ENCODE measurements around the gene MYH9.
A peak's percentile ranks its signal among the peaks of the same experiment; 100 is the strongest.
"Not testable (repeated sequence)": the region's sequence is repeated elsewhere in the genome, so short reads cannot be mapped to it uniquely, and the experiment has no call there.

MYH9 gene

GRCh38 chr22:36413022-36413775, 25.4 kb upstream of the MYH9 start:
- no peak for DNase-seq

GRCh38 chr22:36411589-36412258, 24.0 kb upstream of the MYH9 start:
- DNase-seq = no peak

- no peak for DNase-seq
Observed at GRCh38 chr22:36409911-36410756, 22.4 kb upstream of the MYH9 start.

DNA sequence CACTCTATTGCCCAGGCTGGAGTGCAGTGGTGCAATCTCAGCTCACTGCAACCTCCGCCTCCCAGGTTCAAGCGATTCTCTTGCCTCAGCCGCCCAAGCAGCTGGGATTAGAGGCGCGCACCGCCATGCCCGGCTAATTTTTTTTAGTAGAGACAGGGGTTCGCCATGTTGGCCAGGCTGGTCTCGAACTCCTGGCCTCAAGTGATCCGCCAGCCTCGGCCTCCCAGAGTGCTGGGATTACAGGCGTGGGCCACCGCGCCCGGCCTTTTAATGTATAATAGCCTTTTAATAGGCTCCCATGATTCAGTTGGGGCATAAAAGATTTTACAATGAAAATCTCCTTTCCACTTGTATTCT, 21.8 kb upstream of the MYH9 start:
- not testable (repeated sequence) for DNase-seq

DNA sequence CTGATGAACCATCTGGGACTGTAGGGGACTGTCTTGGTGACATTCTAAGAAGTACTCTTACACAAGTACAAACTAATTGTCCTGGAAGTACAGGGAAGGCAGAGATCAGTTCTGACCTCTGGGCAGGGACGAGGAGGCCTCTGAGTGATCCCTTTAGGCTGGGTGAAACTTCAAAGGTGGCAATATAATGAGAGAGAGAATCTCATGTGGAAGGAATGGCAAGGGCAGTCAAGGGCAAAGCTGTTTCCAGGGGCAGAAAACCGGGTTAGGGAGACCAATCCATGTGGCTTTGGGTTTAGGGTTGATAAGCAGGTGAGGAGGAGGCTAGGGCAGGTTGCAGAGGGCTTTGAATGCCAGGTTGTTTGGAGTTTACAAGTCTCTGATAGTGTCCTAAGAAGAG, 21.3 kb upstream of the MYH9 start:
- no peak for DNase-seq

- DNase-seq = no peak
Observed at GRCh38 chr22:36406721-36407120, 19.0 kb upstream of the MYH9 start.

DNA sequence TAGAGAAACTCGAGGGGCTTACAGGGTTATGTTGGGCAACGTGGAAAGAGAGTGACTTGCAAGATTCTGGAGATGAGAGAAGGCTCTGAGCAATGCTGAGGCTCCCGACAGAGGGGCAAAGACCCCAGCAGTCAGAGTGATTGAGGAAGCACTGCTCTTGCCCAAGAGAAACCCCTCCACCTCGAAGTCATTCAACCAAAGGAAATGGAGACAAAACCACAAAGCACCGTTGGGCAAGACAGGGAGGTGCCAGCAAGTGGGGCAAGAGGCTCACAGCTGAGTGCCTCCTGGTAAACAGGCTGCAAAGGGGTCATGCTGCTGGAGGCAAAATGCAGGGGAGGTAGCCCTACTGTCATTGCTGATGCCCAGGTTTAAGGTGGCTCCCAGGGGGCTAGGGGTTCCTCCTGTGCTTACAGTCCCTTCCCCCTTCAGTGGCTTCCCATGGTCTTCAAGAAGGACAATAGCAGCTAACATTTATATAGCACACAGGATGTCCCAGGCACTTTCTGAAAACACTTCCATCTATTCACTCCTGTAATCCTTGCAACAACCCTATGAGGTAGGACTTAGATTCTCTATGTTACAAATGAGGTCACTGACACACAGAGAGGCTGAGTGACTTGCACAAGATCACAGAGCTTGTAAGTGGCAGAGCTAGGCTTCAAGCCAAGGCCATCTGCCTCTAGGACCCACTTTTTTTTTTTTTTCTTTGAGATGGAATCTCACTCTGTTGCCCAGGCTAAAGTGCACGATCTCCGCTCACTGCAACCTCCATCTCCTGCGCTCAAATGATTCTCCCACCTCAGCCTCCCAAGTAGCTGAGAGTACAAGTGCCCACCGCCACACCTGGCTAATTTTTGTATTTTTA, 18.1 kb upstream of the MYH9 start:
- peak; percentile 83 for DNase-seq

DNA sequence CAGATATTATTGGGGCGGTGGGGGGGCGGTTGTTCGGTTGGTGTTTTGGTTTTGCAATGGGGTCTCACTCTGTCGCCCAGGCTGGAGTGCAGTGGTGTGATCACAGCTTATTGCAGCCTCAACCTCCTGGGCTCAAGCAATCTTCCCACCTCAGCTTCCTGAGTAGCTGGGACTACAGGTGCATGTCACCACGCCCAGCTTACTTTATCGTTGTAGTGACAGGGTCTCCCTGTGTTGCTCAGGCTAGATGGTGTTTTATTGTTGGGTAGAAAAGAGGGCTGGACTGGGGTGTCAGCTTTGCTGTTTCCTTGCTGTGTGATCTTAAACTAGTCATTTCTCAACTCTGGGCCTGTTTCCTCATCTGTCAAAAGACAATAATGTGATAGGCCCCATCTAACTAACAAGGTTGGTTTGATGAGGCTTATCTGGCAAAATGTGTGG, 17.5 kb upstream of the MYH9 start:
- DNase-seq = peak; percentile 56

DNA sequence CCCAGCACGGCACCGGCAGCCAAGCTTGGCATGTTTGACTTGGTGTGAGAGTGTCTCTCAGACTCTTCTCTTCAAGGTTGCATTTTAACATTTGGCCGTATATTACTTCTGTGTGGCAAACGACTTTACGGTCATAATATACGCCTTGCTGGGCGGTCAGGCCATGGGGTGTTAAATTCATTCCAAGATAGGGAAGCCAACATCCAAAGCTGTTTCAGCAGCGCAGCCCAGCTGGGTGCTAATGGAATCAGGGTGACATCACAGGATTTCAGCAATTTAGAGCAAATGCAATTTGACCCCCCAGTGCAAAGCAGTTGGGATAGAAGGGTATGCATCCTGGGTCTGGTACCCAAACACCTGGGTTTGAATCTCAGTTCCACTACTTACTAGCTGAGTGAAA, 16.7 kb upstream of the MYH9 start:
- peak; percentile 27 for DNase-seq

DNA sequence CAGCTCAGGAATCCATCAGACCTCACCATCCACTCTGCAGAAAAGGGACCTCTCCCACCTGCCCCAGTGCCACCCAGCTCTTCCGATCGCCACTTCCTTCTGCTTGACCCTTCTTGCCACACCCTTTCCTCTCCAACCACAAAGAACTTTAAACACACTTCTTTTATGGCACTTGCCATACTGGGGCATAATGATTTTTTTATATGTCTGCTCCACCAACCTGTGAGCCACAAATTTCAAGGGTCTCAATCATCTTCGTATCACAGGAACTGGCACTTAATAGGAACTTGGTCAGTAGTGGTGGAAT, 11.7 kb upstream of the MYH9 start:
- peak; percentile 25 for DNase-seq

DNA sequence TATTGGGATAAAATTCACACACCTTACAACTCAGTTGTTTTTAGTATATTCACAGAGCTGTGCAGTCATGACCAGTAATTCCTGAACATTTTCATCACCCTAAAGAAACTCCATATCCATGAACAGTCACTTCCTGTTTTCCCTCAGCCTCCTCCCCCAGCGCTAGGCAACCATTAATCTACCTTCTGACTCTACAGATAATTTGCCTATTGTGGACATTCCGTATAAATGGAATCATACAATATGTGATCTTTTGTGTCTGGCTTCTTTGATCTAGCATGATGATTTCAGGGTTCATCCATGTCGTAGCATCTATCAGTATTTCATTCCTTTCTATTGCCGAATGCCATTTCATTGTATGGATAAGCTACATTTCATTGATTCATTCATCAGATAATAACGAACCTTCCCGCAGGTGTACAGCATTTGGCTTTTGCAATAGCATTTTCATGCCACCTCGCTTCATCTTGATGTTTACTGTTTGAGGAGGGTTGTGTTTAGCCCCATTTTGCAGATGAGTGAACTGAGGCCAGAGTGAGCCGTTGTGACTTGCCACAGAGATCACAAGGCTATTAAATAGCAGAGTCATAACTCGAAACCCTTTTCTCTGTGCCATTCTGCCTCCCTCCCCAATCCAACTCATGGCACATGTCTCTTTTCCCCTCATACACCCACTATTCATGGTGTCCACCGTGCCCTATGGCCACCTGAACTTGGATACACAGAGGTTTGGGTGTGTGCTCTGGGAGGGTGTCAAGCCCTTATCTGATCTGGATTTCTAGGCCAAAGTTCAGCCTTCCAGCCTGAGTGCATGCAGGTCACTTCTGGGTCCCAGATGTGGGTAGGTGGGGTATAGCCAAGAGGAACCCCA, 11.1 kb upstream of the MYH9 start:
- DNase-seq = no peak

- peak; percentile 34 for DNase-seq
Observed at GRCh38 chr22:36397131-36398093, 9.6 kb upstream of the MYH9 start.

DNA sequence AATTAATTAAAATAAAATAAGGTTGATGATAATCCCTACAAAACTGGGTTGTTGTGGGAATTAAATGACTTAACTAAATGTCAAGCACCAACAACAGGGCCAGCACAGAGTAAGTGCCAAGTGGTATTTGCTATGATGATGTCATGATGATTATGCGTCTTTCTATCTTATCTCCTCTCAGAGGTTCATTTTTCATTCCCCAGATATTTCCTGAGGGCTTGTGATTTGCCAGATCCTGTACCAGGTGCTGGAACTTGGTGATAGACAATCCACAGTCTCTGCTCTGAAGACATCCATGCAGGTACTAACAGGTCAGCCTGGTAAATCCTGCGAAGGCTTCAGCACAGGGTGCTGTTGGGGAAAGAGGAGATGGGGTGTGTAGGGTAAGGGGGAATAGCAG, 8.1 kb upstream of the MYH9 start:
- DNase-seq = no peak

DNA sequence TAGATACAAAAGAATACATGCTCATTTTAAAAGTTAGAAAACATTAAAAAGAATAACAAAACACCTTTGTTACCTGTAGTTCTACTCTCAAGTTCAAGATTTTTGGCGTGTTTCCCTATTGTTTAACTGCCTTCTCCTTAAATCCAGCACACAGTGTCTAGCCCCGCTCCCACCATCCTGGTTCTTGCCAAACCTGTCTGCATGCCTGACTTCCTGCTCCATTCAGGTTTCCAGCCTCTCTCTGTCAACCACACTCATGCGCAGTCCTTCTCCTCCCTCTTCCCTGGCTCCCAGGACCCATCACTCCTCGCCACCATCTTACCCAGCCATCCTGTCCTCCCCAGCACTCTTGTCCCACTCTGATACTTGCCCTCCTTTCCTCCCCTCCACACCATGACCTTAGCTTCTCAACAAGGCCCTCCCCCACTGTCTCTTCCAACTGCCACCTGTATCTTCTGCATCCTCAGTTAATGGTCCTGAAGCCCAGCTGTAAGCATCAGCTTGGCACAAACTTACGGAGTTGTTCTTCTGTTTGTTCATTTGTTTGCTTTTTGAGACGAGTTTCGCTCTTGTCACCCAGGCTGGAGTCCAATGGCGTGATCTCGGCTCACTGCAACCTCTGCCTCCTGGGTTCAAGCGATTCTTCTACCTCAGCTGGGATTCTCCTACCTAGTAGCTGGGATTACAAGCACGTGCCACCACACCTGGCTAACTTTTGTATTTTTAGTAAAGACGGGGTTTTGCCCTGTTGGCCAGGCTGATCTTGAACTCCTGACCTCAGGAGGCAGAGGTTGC, 7.5 kb upstream of the MYH9 start:
- no peak for DNase-seq

GRCh38 chr22:36391638-36392037, 3.9 kb upstream of the MYH9 start:
- no peak for DNase-seq

DNA sequence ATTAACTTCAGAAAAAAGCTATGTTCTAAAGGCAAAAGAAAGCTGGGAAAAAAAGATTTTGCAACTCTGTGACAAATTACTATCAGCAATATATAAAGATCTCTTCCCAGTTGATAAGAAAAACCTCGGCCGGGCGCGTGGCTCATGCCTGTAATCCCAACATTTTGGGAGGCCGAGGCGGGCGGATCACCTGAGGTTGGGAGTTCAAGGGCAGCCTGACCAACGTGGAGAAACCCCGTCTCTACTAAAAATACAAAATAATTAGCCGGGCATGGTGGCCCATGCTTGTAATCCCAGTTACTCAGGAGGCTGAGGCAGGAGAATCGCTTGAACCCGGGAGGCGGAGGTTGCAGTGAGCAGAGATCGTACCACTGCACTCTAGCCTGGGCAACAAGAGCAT, 1.4 kb upstream of the MYH9 start:
- DNase-seq = not testable (repeated sequence)

DNA sequence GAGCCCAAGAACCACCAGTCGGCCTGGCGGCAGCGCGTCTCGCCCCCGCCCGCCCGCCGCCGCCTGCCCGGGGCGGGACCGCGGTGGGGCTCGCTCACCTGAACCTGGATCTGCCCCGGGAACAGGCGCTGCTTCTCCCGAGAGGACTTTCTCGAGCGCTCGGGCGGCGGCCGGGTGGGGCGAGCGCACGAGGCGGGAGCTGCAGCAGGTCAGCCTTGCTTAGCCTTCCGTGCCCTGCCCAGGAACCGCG, 133 bp downstream of the MYH9 start:
- no peak for DNase-seq

GRCh38 chr22:36386900-36387708, 663 bp downstream of the MYH9 start:
- DNase-seq = peak; percentile 90

DNA sequence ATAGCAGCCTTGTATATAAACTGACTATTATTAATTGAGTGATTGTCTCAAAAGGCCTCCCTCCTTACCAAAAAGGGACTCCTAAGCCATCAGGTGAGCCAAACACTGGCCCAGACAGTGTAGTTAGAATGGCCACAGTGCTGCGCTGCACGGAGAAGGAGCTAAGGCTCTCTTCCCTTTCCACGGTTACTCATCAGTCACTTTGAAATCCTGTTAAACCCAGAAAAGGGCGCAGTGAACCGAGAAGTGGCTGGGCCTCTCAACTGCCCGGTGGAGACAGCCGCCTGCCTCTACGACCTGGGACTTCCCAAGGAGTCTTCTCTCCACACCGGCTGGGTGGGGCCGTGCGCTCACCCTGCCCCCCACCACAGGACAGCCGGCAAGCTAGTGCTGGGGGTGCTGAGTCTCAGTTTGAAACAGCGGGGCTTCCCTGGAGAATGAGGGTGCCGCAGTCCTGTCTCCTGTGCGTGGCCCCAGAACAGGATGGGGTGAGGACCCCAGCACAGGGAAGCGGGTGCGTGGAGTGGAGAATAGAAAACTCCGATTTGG, 1.3 kb downstream of the MYH9 start:
- peak; percentile 90 for DNase-seq

Data from inflammatory macrophage treated with lipopolysaccharide for 4 hours (primary cell).